ENCODE measurements around the gene COPS2. TPM values are rescaled to one million over a fixed set of nuclear protein-coding genes. Genes with fewer than 3 reads are reported as not detected.

The COPS2 gene
- total and polyA plus RNA-seq, 2 of the 13 experiments (the other 11 are each of a cell fraction or from before 2014, with no cell fraction given) = 37.8 to 66.3 TPM

DNA sequence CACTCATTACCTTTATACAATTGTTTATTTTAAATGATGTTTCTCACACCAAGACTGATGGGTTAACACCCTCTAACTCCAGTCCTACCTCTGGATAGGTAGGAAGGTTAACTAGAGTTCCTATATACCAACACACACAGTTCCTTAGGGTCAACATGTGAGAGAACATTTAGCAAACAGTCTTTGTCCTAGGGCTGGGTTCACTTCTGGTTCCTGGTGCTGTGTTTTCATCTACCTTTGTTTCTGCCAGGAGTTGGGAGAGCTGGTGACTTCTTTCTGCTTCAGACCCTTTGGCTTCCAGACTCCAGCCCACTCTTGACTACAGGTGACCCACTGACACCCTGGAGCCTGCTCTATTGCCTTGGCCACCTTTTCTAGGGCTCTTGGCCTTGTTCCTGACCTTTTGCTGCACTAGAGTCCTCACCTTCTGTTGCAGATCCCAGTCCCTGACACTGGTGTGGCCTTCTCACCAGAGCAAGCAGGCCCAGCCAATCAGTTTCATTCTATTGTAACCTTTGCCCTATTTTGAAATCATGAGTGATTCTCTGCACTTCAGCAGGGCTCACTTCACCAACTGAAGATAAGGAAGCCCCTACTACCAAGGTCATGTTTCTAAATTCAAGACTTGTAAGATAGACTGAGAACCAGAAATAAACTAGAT lies 59.2 kb downstream of the COPS2 start (continued):
- TF ChIP-seq, protein P1, sequence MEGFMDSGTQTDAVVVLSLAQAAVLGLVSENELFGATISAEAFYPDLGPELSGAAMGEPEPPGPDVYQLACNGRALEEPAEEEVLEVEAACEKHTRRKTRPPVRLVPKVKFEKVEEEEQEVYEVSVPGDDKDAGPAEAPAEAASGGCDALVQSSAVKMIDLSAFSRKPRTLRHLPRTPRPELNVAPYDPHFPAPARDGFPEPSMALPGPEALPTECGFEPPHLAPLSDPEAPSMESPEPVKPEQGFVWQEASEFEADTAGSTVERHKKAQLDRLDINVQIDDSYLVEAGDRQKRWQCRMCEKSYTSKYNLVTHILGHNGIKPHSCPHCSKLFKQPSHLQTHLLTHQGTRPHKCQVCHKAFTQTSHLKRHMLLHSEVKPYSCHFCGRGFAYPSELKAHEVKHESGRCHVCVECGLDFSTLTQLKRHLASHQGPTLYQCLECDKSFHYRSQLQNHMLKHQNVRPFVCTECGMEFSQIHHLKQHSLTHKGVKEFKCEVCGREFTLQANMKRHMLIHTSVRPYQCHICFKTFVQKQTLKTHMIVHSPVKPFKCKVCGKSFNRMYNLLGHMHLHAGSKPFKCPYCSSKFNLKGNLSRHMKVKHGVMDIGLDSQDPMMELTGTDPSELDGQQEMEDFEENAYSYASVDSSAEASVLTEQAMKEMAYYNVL (CRISPR knock-in tag; IDR thresholded peaks at IDR 0.05; ENCODE audit: borderline replicate concordance) = no peak
- TF ChIP-seq ZNF781 (CRISPR knock-in tag; IDR thresholded peaks at IDR 0.05; ENCODE audit: borderline replicate concordance, not compliant biosample characterization) (no peak), MIER3 (CRISPR knock-in tag; IDR thresholded peaks at IDR 0.05; ENCODE audit: borderline replicate concordance) (no peak), ONECUT2 (CRISPR knock-in tag; IDR thresholded peaks at IDR 0.05) (no peak), POGZ (CRISPR knock-in tag; IDR thresholded peaks at IDR 0.05) (peak; percentile 77), ZNF816 (CRISPR knock-in tag; IDR thresholded peaks at IDR 0.05; ENCODE audit: borderline replicate concordance) (no peak), ZNF484 (CRISPR knock-in tag; IDR thresholded peaks at IDR 0.05; ENCODE audit: borderline replicate concordance, low read depth) (no peak), CBX2 (IDR thresholded peaks at IDR 0.05; ENCODE audit: low read depth, low read length) (no peak), CBX2 (CRISPR knock-in tag; IDR thresholded peaks at IDR 0.05; ENCODE audit: low read depth) (no peak), ZNF737 (CRISPR knock-in tag; IDR thresholded peaks at IDR 0.05; ENCODE audit: borderline replicate concordance) (no peak), SMAD9 (CRISPR knock-in tag; IDR thresholded peaks at IDR 0.05) (no peak)
- TF ChIP-seq, protein P2, sequence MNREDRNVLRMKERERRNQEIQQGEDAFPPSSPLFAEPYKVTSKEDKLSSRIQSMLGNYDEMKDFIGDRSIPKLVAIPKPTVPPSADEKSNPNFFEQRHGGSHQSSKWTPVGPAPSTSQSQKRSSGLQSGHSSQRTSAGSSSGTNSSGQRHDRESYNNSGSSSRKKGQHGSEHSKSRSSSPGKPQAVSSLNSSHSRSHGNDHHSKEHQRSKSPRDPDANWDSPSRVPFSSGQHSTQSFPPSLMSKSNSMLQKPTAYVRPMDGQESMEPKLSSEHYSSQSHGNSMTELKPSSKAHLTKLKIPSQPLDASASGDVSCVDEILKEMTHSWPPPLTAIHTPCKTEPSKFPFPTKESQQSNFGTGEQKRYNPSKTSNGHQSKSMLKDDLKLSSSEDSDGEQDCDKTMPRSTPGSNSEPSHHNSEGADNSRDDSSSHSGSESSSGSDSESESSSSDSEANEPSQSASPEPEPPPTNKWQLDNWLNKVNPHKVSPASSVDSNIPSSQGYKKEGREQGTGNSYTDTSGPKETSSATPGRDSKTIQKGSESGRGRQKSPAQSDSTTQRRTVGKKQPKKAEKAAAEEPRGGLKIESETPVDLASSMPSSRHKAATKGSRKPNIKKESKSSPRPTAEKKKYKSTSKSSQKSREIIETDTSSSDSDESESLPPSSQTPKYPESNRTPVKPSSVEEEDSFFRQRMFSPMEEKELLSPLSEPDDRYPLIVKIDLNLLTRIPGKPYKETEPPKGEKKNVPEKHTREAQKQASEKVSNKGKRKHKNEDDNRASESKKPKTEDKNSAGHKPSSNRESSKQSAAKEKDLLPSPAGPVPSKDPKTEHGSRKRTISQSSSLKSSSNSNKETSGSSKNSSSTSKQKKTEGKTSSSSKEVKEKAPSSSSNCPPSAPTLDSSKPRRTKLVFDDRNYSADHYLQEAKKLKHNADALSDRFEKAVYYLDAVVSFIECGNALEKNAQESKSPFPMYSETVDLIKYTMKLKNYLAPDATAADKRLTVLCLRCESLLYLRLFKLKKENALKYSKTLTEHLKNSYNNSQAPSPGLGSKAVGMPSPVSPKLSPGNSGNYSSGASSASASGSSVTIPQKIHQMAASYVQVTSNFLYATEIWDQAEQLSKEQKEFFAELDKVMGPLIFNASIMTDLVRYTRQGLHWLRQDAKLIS (CRISPR knock-in tag; IDR thresholded peaks at IDR 0.05) = no peak
- TF ChIP-seq, protein P3, sequence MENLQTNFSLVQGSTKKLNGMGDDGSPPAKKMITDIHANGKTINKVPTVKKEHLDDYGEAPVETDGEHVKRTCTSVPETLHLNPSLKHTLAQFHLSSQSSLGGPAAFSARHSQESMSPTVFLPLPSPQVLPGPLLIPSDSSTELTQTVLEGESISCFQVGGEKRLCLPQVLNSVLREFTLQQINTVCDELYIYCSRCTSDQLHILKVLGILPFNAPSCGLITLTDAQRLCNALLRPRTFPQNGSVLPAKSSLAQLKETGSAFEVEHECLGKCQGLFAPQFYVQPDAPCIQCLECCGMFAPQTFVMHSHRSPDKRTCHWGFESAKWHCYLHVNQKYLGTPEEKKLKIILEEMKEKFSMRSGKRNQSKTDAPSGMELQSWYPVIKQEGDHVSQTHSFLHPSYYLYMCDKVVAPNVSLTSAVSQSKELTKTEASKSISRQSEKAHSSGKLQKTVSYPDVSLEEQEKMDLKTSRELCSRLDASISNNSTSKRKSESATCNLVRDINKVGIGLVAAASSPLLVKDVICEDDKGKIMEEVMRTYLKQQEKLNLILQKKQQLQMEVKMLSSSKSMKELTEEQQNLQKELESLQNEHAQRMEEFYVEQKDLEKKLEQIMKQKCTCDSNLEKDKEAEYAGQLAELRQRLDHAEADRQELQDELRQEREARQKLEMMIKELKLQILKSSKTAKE (CRISPR knock-in tag; IDR thresholded peaks at IDR 0.05; ENCODE audit: borderline replicate concordance) = no peak
- TF ChIP-seq, protein P4, sequence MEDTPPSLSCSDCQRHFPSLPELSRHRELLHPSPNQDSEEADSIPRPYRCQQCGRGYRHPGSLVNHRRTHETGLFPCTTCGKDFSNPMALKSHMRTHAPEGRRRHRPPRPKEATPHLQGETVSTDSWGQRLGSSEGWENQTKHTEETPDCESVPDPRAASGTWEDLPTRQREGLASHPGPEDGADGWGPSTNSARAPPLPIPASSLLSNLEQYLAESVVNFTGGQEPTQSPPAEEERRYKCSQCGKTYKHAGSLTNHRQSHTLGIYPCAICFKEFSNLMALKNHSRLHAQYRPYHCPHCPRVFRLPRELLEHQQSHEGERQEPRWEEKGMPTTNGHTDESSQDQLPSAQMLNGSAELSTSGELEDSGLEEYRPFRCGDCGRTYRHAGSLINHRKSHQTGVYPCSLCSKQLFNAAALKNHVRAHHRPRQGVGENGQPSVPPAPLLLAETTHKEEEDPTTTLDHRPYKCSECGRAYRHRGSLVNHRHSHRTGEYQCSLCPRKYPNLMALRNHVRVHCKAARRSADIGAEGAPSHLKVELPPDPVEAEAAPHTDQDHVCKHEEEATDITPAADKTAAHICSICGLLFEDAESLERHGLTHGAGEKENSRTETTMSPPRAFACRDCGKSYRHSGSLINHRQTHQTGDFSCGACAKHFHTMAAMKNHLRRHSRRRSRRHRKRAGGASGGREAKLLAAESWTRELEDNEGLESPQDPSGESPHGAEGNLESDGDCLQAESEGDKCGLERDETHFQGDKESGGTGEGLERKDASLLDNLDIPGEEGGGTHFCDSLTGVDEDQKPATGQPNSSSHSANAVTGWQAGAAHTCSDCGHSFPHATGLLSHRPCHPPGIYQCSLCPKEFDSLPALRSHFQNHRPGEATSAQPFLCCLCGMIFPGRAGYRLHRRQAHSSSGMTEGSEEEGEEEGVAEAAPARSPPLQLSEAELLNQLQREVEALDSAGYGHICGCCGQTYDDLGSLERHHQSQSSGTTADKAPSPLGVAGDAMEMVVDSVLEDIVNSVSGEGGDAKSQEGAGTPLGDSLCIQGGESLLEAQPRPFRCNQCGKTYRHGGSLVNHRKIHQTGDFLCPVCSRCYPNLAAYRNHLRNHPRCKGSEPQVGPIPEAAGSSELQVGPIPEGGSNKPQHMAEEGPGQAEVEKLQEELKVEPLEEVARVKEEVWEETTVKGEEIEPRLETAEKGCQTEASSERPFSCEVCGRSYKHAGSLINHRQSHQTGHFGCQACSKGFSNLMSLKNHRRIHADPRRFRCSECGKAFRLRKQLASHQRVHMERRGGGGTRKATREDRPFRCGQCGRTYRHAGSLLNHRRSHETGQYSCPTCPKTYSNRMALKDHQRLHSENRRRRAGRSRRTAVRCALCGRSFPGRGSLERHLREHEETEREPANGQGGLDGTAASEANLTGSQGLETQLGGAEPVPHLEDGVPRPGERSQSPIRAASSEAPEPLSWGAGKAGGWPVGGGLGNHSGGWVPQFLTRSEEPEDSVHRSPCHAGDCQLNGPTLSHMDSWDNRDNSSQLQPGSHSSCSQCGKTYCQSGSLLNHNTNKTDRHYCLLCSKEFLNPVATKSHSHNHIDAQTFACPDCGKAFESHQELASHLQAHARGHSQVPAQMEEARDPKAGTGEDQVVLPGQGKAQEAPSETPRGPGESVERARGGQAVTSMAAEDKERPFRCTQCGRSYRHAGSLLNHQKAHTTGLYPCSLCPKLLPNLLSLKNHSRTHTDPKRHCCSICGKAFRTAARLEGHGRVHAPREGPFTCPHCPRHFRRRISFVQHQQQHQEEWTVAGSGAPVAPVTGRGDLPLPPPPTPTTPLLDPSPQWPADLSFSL (CRISPR knock-in tag; IDR thresholded peaks at IDR 0.05) = no peak

All from HepG2 (cell line).